HG03342 (cell line): Measurements from ENCODE around the gene FBXW11.
A peak's percentile ranks its signal among the peaks of the same experiment; 100 is the strongest.

Source experiments
- ATAC-seq: cut with Tn5 transposase; IDR thresholded peaks from one replicate; pipeline ENCODE4 v1.9.1; 2021; ENCODE audit warnings: mild to moderate bottlenecking, moderate library complexity; ENCODE audit not compliant: unreplicated experiment

Gene FBXW11

DNA sequence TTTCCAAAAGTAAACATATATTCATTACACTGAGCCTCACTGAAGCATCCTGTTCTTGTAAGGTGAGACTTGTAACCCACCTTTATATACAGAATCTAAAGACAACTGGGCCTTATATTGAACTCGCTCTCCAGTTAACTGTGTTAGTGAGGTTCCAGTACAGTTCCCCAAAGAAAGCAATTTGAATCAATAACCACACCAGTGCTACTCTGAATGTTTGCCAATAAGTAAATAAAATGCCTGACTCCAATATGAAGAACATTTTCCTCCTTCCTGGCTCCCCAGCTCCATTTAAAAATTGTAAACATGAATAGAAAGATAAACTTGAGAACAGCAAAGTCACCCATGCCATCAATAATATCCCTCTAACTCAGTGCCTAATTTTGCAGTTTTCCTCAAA, 50.1 kb downstream of the FBXW11 start:
- ATAC-seq: no peak

DNA sequence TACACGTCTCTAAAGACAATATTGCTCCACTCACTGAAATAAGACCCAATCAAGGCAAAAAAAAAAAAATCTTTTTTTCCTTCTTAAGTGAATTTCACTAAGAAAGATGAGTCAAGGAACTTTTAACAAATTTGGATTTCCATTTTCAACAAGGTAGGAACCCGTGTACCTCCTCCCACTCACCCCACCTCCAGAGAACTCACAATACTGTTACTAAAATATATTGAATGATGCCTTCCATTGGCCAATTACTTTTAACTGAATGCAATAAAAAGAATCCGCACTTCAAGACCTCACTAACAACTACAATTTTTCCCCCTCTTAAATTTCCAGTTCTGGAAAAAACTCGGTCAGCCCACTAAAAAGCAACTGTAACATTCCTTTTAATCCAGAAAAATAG, 50.7 kb downstream of the FBXW11 start:
- ATAC-seq: no peak

DNA sequence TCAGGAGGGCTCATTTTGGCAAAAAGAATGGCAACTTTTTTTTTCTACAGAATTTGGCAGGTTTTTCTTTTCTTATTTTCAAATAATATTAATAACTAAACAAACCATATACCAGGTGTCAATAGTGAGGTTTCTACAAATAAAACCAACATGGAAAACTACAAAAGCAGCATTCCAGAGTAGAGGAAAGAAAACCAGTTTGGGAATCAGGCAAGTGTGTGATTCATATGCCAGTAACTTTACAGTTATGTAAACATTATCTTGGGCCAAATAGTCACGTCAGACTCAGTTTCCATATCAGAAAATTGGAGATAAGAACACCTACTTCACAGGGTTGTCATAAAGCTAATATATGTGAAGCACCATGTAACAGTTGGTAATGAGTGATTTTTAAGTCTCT, 51.7 kb downstream of the FBXW11 start:
- no peak for ATAC-seq

DNA sequence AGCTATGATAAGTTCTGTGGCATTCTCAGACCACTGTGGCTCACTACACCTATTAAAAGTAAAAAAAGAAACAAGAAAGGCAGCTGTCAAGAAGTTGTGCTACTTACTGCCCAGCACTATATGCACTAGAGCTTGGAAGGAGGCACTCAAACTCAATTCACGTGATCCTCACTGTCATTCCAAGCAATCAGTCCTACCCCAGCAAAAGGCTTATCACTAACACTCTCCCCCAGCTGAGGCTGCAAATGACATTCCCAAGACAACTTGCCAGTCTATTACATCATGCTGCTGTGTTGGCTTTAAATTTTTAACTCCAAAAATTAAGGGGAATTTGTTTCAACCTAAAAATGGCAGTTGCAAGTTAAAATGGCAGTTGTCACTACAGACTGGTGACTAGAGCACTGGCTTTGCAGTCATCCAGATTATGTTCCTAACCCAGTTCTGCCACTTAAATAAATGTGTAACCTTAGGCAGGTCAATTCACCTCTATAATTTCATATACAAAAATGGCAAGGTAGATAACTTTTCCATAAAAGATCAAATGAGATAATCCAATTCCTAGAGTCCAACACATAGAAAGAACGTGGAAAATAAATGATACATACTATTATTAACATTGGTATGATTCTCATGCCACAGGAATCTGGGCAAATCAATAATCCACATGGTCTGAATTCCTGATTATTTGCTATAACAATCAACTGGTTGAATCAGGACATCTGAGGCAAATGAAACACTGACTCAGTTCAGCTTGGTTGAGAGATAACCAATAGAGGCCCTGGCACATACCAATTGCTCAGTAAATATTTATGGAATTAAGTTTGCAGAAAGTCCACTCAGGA, 52.4 kb downstream of the FBXW11 start:
- no peak for ATAC-seq

DNA sequence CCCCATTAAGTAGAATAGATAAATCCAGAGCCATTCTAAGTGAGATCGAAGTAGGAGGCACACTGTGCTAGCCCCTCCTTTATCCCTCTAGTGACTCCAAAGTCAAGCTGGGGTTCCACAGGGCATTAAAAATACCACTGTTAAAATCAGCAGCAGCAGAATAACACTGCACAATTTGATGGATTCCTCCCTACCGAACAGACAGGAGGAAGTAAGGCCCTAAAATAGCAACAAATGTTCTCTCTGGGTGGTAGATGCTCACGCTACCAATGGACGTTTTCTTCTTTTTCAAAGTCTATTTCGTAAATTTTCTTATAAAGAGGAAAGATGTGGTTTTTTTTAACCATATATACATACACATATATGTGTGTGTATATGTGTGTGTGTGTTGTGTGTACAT, 54.4 kb downstream of the FBXW11 start:
- ATAC-seq: no peak

DNA sequence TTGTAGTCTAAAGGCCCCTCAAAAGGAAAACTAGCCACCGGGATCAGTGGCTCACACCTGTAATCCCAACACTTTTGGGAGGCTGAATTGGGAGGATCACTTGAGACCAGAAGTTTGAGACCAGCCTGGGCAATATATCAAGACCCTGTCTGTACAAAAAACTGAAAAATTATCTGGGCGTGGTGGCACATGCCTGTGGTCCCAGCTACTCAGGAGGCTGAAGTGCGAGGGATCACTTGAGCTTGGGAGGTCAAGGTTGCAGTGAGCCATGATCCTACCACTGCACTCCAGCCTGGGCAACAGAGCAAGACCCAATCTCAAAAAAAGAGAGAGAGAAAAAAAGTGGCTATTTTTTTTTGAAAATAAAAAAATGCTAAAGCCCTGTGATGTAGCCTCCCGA, 55.2 kb downstream of the FBXW11 start:
- no peak for ATAC-seq

DNA sequence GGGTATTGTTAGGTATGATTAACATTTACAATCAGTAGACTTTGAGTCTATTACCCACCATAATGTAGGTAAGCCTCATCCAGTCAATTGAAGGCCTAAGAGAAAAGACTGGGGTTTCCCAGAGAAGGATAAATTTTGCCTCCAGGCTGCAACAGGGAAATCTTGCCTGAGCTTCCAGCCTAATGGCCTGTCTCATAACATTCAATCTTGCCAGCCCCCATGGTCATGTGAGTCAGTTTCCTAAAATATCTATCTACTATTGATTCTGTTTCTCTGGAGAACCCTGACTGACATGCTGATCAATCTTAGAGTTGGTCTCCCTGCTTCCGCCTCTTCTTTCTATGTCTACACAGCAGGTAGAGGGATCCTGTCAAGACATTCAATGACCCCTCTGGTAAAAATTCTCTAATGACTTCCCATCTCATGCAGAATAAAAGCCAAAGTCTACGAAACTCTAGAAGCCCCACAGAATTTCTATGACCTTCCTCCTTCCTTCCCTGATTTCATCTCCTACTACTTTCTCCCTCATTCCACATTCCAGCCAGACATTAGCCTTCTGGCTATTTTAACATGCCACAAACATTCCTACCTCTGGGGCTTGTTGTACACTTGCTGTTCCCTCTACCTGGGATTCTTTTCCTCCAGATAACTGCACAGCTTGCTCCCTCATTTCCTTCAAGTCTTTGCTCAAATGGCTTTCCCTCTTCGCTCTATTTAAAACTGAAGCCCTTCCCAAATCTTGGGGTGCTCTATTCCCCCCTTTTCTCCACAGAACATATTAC, 60.2 kb downstream of the FBXW11 start:
- no peak for ATAC-seq

DNA sequence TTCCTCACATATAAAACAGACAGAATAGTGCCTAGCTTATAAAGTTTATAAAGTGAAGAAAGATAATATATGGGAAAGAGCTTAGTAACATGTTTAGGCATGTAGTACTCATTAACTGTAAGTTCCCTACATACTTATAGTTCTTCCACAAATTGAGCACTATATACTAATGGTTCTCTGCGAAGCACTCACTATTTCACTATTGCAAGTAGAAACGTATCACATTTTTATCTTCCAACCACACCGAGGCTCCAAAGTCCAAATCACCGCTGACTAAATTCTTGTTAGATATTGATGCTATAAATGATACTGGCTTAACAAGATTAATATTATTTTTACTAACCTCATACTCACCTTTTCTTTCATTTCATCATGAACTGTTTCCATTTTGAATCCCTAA, 61.0 kb downstream of the FBXW11 start:
- ATAC-seq: no peak

DNA sequence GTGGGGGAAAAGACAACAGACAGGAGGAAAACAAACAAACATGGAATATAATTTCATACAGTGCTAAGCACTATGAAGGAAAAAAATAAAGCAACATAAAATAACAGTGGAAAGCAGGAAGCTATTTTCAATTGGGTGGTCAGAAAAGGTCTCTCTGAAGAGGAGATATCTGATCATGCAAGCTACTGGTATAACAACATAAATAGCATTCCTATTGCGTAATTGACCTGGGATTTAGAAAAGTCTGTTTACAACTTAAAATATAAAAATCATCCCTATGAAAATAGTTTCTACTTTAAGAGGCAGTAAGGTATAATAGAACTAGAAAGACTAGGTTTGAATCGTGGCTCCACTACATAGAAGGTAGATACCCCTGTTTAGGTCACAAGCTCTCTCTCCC, 61.4 kb downstream of the FBXW11 start:
- no peak for ATAC-seq

DNA sequence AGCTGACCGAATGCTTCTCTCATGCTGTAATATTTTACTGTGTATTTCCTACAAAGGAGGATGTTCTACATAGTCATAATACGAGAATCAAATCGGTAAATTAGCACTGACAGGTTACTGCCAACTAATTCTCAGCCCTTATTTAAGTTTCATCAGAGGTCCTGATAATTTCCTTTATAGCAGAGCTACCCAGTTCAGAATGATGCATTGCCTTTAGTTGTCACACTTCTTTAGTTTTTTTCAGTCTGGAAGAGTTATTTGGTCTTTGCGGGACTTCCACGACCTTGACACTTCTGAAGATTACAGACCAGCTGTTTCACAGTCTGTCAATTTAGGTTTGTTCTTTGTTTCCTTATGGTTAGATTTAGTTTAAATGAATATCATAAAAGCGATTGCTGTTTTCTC, 64.3 kb downstream of the FBXW11 start:
- peak; percentile 52 for ATAC-seq

DNA sequence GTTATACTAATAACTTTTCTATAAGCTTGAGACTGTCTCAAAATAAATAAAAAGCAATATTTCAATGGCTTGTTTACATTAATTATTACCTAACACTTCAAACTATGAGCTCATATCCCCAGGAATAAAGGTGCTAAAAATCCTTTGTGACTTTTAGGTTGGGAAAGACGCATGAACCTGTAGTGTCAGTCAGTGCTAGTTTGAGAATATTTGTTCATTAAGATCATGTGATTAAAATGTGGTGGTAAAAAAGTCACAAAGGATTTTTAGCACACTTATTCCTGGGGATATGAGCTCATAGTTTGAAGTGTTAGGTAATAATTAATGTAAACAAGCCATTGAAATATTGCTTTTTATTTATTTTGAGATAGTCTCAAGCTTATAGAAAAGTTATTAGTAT, 64.8 kb downstream of the FBXW11 start:
- ATAC-seq: peak; percentile 14

DNA sequence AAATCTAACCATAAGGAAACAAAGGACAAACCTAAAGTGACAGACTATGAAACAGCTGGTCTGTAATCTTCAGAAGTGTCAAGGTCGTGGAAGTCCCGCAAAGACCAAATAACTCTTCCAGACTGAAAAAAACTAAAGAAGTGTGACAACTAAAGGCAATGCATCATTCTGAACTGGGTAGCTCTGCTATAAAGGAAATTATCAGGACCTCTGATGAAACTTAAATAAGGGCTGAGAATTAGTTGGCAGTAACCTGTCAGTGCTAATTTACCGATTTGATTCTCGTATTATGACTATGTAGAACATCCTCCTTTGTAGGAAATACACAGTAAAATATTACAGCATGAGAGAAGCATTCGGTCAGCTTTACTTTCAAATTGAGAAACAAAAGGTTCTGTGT, 65.2 kb downstream of the FBXW11 start:
- peak; percentile 42 for ATAC-seq

DNA sequence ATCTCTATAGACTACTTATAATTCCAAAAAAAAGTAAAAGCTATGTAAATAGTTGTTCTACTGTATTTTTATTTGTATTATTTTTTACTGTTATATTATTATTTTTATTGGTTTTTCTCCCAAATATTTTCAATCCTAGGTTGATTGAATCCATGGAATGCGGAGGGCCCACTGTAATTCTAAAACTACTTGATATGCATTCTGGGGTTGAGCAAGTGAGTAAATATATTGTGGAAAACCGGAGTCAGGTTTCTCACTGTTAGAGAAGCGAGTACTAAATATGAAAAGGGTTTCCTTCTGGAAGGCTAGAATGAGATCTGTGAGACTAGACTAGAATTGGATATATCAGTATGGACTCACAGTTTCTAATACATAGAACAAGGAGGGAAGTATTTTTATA, 66.5 kb downstream of the FBXW11 start:
- no peak for ATAC-seq

DNA sequence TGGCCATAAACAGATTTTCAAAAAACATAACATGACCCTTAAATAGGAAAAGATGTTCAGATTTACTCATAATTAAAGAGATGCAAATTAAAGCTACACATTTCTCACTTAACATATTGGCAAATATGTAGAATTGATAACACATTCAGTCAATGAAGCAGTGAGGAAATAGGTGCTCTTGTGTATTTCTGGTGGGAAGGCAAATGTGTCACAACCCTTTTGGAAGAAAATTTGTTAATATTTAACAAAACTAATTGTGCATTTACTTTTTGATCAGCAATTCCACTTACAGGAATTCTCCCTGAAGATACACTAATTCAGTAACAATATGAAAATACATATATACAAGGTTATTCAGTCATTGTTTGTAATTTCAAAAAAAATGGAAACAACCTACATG, 68.1 kb downstream of the FBXW11 start:
- no peak for ATAC-seq

DNA sequence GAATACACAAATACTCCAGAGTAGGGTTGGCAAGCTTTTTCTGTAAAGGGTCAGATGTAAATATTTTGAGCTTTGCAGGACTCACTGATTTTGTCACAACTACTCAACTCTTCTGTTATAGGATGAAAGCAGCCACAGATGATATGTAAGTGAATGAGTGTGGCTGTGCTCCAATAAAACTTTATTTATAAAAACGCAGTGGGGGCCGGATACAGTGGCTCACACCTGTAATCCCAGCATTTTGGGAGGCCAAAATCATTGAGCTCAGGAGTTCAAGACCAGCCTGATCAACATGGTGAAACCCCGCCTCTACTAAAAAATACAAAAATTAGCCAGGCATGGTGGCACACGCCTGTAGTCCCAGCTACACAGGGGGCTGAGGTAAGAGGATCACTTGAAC, 69.1 kb downstream of the FBXW11 start:
- ATAC-seq: no peak

DNA sequence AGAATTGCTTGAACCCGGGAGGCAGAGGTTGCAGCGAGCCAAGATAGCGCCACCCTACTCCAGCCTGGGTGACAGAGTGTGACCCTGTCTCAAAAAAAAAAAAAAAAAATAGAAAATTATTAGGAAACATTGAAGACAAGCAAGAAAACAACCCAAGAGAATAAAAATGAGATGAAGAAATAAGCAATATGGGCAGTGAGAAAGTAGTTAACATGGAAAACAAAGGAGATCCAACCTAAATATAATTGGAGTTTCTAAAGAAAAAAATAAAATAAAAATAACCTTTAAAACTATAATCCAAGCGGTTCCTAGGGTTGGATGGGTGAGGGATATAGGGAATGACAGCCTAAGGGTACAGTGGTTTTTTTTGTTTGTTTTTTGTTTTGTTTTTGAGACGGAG, 71.9 kb downstream of the FBXW11 start:
- no peak for ATAC-seq

DNA sequence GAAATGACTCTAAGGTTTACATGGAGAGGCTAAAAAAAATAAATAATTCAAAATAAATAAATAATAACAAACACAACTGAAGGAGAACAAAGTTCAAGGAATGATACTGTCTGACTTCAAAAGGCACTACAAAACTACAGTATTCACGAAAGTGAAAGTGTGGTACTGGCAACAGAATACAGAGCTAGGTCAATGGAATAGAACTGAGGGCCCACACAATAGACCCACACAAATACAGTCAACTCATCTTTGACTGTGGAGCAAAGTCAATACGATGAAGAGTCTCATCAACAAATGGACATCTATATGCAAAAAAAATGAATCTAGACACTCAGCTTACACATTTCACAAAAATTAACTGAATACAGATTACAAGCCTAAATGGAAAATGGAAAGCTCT, 75.3 kb downstream of the FBXW11 start:
- ATAC-seq: peak; percentile 45

DNA sequence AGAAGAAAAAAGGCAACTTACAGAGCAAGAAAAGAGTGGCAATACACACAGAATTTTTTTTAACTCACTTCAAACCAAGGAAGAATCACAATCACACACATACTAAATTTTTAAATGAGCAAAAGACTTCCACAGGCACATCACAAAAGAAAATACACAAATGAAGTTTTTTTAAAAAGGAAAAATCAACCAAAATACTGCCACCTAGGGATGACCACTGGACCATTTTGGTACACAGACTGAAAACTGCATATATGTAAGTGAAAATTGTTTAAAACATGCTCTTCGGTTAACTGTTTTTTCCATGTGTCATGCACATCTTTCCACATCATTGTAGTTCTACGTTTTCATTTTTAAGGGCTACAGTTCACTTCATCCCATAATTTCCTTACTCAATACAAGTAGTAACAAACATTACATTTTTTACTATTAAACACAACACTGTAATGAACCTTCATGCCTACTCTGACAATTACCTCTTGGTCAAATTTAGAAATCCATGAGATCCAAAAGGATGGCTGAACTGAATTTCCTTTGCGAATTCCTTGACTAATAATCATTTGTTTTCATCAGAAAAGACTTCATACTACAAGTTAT, 79.0 kb downstream of the FBXW11 start:
- ATAC-seq: no peak

DNA sequence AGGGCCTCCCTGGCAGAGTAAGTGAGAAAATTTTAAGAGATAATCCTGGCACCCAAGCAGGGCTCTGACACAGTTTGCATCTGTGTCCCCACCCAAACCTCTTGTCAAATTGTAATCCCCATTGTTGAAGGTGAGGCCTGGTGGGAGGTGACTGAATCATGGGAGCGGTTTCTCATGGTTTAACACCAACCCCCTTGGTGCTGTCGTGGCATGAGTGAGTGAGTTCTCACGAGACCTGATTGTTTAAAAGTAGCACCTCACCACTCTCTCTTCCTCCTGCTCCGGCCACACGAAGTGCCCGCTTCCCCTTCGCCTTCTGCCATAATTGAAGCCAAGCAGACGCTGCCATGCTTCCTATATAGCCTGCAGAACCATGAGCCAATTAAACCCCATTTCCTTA, 80.1 kb downstream of the FBXW11 start:
- ATAC-seq: peak; percentile 89

DNA sequence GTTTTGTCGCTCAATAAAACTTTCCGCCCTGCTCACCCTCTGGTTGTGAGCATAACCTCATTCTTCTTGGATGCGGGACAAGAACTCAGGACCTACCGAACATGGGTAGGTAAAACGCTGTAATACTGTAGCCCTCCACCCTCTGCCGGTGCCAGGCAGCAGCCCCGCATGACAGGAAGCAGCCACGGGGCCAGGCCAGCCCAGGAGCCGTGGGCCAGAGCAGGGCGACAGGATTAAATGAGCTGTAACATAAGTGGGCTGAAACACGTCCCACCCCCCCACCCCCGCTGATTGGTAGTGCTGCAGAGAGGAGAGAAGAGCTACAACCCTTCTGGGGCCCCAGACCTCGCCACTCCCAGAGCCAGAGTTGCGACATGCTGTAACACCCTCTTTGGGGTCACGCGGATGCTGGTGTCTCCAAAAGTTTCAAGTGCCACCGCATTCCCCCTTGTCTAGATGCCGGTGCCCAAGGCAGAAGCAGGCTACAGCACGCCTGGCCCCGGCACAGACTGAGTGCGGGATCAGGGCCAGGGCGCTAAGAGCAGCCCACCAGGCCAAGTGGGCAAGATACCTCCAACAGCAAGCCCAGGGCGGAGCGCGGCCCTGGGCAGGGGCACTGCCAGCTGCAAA, 81.8 kb downstream of the FBXW11 start:
- ATAC-seq: no peak

DNA sequence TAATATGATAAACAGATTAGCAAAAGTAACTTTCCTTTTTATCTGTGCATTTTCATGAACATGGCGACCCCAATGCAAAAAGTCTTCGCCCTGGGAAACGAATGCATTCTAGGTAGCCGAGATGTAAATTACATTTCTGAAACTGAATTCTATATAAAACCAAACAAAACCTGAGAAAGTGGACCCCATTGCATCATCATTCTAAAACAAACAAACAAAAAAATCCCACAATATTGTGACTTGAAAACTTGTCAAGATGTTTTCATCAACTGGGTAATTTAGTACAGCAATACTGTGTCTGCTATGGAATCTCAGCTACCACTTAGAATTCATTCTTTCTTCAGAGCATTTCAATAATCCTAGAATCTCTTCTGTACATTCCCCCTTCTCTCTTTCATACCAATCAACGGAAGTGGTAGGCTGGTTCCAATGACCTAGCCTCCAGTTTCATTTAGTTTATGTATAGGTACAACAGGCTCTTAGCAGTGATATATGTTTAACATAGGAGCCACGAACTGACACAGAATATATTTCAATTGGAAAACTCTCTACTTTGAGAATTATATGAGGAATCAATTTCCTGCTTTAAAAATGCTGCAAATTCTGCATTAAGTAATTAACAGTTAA, 85.6 kb downstream of the FBXW11 start:
- no peak for ATAC-seq
